B cell (primary cell): ENCODE measurements around the gene NLGN1.

Experiments used
- EZH2 ChIP-seq: IDR thresholded peaks from 2 replicates; pipeline ENCODE4 v1.6.1; 2012; ENCODE audit warnings: borderline replicate concordance, low read depth, mild to moderate bottlenecking, moderate library complexity, low read length; ENCODE audit not compliant: insufficient read depth, poor library complexity, severe bottlenecking
- TF ChIP-seq, protein P1 (sequence below): fragments of 200-600 bp; IDR thresholded peaks from one replicate; pipeline ENCODE4 v1.8.0; 2022; ENCODE audit warnings: antibody characterized with exemption, mild to moderate bottlenecking

DNA sequence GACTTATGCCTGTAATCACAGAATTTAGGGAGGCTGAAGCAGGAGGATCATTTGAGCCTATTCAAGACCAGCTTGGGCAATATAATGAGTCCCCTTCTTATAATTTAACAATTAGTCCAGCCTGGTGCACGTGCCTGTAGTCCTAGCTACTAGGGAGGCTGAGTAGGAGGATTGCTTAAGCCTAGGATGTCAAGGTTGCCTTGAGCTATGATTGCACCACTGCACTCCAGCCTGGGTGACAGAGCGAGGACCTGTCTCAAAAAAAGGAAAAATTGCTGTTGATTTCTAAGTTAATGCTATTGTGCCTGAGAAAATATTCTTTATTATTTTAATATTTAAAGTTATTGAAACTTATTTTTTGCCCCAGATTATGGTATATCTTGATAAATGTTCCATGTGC, 159.0 kb downstream of the NLGN1 start:
- TF ChIP-seq, protein P1, sequence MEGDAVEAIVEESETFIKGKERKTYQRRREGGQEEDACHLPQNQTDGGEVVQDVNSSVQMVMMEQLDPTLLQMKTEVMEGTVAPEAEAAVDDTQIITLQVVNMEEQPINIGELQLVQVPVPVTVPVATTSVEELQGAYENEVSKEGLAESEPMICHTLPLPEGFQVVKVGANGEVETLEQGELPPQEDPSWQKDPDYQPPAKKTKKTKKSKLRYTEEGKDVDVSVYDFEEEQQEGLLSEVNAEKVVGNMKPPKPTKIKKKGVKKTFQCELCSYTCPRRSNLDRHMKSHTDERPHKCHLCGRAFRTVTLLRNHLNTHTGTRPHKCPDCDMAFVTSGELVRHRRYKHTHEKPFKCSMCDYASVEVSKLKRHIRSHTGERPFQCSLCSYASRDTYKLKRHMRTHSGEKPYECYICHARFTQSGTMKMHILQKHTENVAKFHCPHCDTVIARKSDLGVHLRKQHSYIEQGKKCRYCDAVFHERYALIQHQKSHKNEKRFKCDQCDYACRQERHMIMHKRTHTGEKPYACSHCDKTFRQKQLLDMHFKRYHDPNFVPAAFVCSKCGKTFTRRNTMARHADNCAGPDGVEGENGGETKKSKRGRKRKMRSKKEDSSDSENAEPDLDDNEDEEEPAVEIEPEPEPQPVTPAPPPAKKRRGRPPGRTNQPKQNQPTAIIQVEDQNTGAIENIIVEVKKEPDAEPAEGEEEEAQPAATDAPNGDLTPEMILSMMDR, result no peak
- no peak for TF ChIP-seq EZH2
